IMR-90 (cell line): ENCODE results near the gene ANO9. TPM values are rescaled to one million over a fixed set of nuclear protein-coding genes. Genes with fewer than 3 reads are reported as not detected.

ENCODE experiments used
- ATAC-seq: fragments of 200-7000 bp; cut with Tn5 transposase; 2 replicates; pipeline ENCODE4 v1.9.1; 2020; ENCODE audit warnings: low read depth, mild to moderate bottlenecking, moderate library complexity
- BruUV-seq: library from RNA; stranded (reverse); fragments of 400-500 nt; replicated peaks from 2 replicates; lab custom pipeline; 2021; lab: Mats Ljungman, UMichigan
- CTCF ChIA-PET: fragments of 300-600 bp; formaldehyde crosslinking; extraction: SDS; loops from one replicate; lab custom pipeline; 2021; ENCODE audit warnings: antibody characterized with exemption; lab: Yijun Ruan, JAX
- POLR2A ChIA-PET: fragments of 300-600 bp; sonication (Branson Sonifier 250); formaldehyde crosslinking; loops from one replicate; lab custom pipeline; 2022; ENCODE audit warnings: antibody characterized with exemption; ENCODE audit not compliant: unreplicated experiment; lab: Charles Lee
- DNase-seq: peaks from one replicate; pipeline ENCODE4 v3.0.0; 2013
- H2AFZ ChIP-seq: replicated peaks from 2 replicates; pipeline ENCODE3; 2013; ENCODE audit warnings: low read length, mild to moderate bottlenecking; ENCODE audit not compliant: poor library complexity
- H2AK5ac ChIP-seq: 2 replicates; pipeline ENCODE4 v1.6.1; 2013; ENCODE audit warnings: low read depth, low read length, inconsistent platforms
- H2AK9ac ChIP-seq: replicated peaks from 2 replicates; pipeline ENCODE3; 2013; ENCODE audit warnings: mild to moderate bottlenecking, low read depth, low read length, moderate library complexity; ENCODE audit not compliant: poor library complexity
- H2BK120ac ChIP-seq: 2 replicates; pipeline ENCODE4 v1.6.1; 2013; ENCODE audit warnings: low read depth, low read length, inconsistent platforms
- H2BK15ac ChIP-seq: 3 replicates; pipeline ENCODE4 v1.6.1; 2013; ENCODE audit warnings: low read depth, low read length, inconsistent platforms
- H2BK20ac ChIP-seq: 2 replicates; pipeline ENCODE4 v1.6.1; 2013; ENCODE audit warnings: low read depth, mild to moderate bottlenecking, inconsistent platforms, low read length, moderate library complexity
- H2BK5ac ChIP-seq: 2 replicates; pipeline ENCODE4 v1.6.1; 2013; ENCODE audit warnings: mild to moderate bottlenecking, low read depth, low read length, inconsistent platforms; ENCODE audit not compliant: poor library complexity, severe bottlenecking
- H3K14ac ChIP-seq: replicated peaks from 2 replicates; pipeline ENCODE4 v1.6.1; 2013; ENCODE audit warnings: low read depth, low read length, inconsistent platforms
- H3K18ac ChIP-seq: 2 replicates; pipeline ENCODE4 v1.6.1; 2013; ENCODE audit warnings: low read depth, low read length, control low read depth
- H3K23ac ChIP-seq: 2 replicates; pipeline ENCODE4 v1.6.1; 2013; ENCODE audit warnings: low read depth, low read length, inconsistent platforms
- H3K27ac ChIP-seq: 2 replicates; pipeline ENCODE4 v1.5.1; 2013; ENCODE audit warnings: mild to moderate bottlenecking, control low read depth, low read length; ENCODE audit not compliant: insufficient read depth
- H3K27me3 ChIP-seq: 2 replicates; pipeline ENCODE4 v1.6.1; 2013; ENCODE audit warnings: low read length; ENCODE audit not compliant: control insufficient read depth, insufficient read depth
- H3K36me3 ChIP-seq: 2 replicates; pipeline ENCODE4 v1.6.1; 2013; ENCODE audit warnings: low read length, mixed read lengths; ENCODE audit not compliant: control insufficient read depth, insufficient read depth
- H3K4ac ChIP-seq: 2 replicates; pipeline ENCODE4 v1.6.1; 2013; ENCODE audit warnings: low read depth, low read length, inconsistent platforms
- H3K4me1 ChIP-seq: 2 replicates; pipeline ENCODE4 v1.6.1; 2013; ENCODE audit warnings: low read length, mixed read lengths; ENCODE audit not compliant: control insufficient read depth, insufficient read depth
- H3K4me2 ChIP-seq: 2 replicates; pipeline ENCODE4 v1.6.1; 2013; ENCODE audit warnings: low read depth, mild to moderate bottlenecking, control low read depth, low read length, moderate library complexity
- H3K4me3 ChIP-seq: 2 replicates; pipeline ENCODE4 v1.5.1; 2013; ENCODE audit warnings: low read depth, mild to moderate bottlenecking, control low read depth, low read length, moderate library complexity; ENCODE audit not compliant: insufficient read depth
- H3K56ac ChIP-seq: 2 replicates; pipeline ENCODE4 v1.6.1; 2013; ENCODE audit warnings: low read length, inconsistent platforms; ENCODE audit not compliant: insufficient read depth; ENCODE audit errors: extremely low read depth
- H3K79me1 ChIP-seq, 2 experiments: 2 replicates each; pipeline ENCODE4 v1.6.1; 2013; ENCODE audit warnings: low read length in 2 of 2, inconsistent platforms in 1 of 2, low read depth in 1 of 2
- H3K9ac ChIP-seq: 2 replicates; pipeline ENCODE4 v1.6.1; 2013; ENCODE audit warnings: low read depth, low read length, control low read depth
- H3K9me1 ChIP-seq: 2 replicates; pipeline ENCODE4 v1.6.1; 2013; ENCODE audit warnings: low read length, inconsistent platforms; ENCODE audit not compliant: insufficient read depth
- H3K9me3 ChIP-seq: 2 replicates; pipeline ENCODE4 v1.6.1; 2013; ENCODE audit warnings: low read length; ENCODE audit not compliant: control insufficient read depth, insufficient read depth
- H4K20me1 ChIP-seq: 2 replicates; pipeline ENCODE4 v1.6.1; 2013; ENCODE audit warnings: low read length, inconsistent platforms; ENCODE audit not compliant: insufficient read depth
- H4K5ac ChIP-seq: 2 replicates; pipeline ENCODE4 v1.6.1; 2013; ENCODE audit warnings: mild to moderate bottlenecking, low read depth, low read length, control low read depth
- H4K8ac ChIP-seq, 2 experiments: 2 replicates each; pipeline ENCODE4 v1.6.1; 2013; ENCODE audit warnings: low read depth in 2 of 2, low read length in 2 of 2, control low read depth in 1 of 2, inconsistent platforms in 1 of 2
- H4K91ac ChIP-seq: 2 replicates; pipeline ENCODE4 v1.6.1; 2013; ENCODE audit warnings: low read depth, low read length, inconsistent platforms; ENCODE audit not compliant: insufficient read depth
- BHLHE40 ChIP-seq: fragments of 150-350 bp; IDR thresholded peaks from 2 replicates; pipeline ENCODE4 v1.6.1; 2016; ENCODE audit warnings: mild to moderate bottlenecking, low read depth, low read length
- CHD1 ChIP-seq: IDR thresholded peaks from 2 replicates; pipeline ENCODE4 v1.6.1; 2012; ENCODE audit warnings: low read depth, low read length, improper control_type of control experiment
- FOS ChIP-seq: fragments of 150-350 bp; IDR thresholded peaks from 2 replicates; pipeline ENCODE4 v1.6.1; 2016; ENCODE audit warnings: low read depth, low read length
- MXI1 ChIP-seq: IDR thresholded peaks from 2 replicates; pipeline ENCODE4 v1.6.1; 2012; ENCODE audit warnings: low read depth, mild to moderate bottlenecking, low read length, moderate library complexity, borderline replicate concordance
- NFE2L2 ChIP-seq: fragments of 150-350 bp; IDR thresholded peaks from 2 replicates; pipeline ENCODE4 v1.6.1; 2016; ENCODE audit warnings: low read depth, mild to moderate bottlenecking, low read length
- RFX5 ChIP-seq: IDR thresholded peaks from 2 replicates; pipeline ENCODE4 v1.8.0; 2012; ENCODE audit warnings: low read depth, mild to moderate bottlenecking, low read length, moderate library complexity
- SMC3 ChIP-seq: fragments of 150-350 bp; IDR thresholded peaks from 2 replicates; pipeline ENCODE4 v1.6.1; 2016; ENCODE audit warnings: low read depth, mild to moderate bottlenecking, antibody characterized with exemption, low read length, moderate library complexity
- WGBS, 2 experiments: methylation state at CpG; one replicate each; pipeline versions ENCODE4 v1.1.5 to v1.1.7; 2013; ENCODE audit warnings: missing lambda C conversion rate in 2 of 2; ENCODE audit not compliant: insufficient read length in 1 of 2; ENCODE audit errors: extremely low coverage in 2 of 2; 5-methylcytosine and 5-hydroxymethylcytosine counted together
- dilution Hi-C: fragments of 300-500 bp; cut with HindIII; formaldehyde crosslinking; loops from one replicate; pipeline ENCODE4 v1.14.3; 2018; ENCODE audit warnings: low sequenced_read_pairs; ENCODE audit not compliant: unreplicated experiment
- in situ Hi-C: fragments of 300-500 bp; cut with MboI; formaldehyde crosslinking; loops from 3 replicates; pipeline ENCODE4 v1.14.3; 2019; ENCODE audit warnings: low sequenced_read_pairs, inconsistent platforms, mixed read lengths
- intact Hi-C: fragments of 100-400 bp; cut with micrococcal nuclease; formaldehyde crosslinking; loops from 2 replicates; pipeline ENCODE4 v1.10.0; 2022
- polyA plus RNA-seq, 3 experiments: library from polyadenylated mRNA; depleted of rRNA; stranded (reverse); fragments of >200 nt; gene quantifications; 2 replicates each; pipeline ENCODE4 v1.2.3, GENCODE V29; 2012; ENCODE audit warnings: low replicate concordance in 1 of 3
- total RNA-seq: library from RNA; depleted of rRNA; stranded (reverse); fragments of >200 nt; gene quantifications from 2 replicates; pipeline ENCODE4 v1.2.3, GENCODE V29; 2012
- TF ChIP-seq, protein P1 (sequence below): conservative IDR thresholded peaks from 2 replicates; pipeline ENCODE4 v1.5.1; 2012; ENCODE audit warnings: mild to moderate bottlenecking, low read depth, low read length, improper control_type of control experiment
- TF ChIP-seq, protein P2 (sequence below): fragments of 150-350 bp; IDR thresholded peaks from 2 replicates; pipeline ENCODE4 v1.6.1; 2017; ENCODE audit warnings: mild to moderate bottlenecking, antibody characterized with exemption, low read length, low read depth
- TF ChIP-seq, protein P3 (sequence below): fragments of 150-350 bp; IDR thresholded peaks from 2 replicates; pipeline ENCODE4 v1.6.1; 2016; ENCODE audit warnings: low read depth, mild to moderate bottlenecking, low read length, moderate library complexity, borderline replicate concordance

The ANO9 gene
- total and polyA plus RNA-seq, 2 of the 4 experiments (the other 2 are of a cell fraction), result not detected

DNA sequence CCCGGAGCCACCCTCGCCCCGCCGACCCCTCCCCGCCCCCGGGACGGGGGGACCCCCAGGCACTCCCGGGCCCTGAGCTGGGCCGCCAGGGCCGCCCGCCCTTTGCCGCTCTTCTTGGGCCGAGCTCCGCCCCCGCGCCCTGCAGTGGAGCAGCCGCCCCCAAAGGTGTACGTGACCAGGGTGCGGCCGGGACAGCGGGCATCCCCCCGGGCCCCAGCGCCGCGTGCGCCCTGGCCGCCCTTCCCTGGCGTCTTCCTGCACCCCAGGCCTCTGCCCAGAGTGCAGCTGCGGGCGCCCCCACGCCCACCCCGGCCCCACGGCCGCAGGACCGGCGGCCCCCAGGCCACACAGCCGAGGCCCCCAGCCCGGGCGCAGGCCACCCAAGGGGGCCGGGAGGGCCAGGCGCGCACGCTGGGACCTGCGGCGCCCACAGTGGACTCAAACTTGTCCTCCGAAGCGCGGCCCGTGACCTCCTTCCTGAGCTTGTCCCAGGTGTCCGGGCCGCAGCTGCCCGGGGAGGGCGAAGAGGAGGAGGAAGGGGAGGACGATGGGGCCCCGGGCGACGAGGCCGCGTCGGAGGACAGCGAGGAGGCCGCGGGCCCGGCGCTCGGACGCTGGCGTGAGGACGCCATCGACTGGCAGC lies 65.2 kb downstream of the ANO9 start:
- ChIA-PET POLR2A (no interaction called here), CTCF (no interaction called here)
- Histone ChIP-seq H3K4me1 (no peaks in the 10 kb centered on the region), H2BK20ac (no peak overlapping the region), H4K91ac (no peak overlapping the region), H2AK5ac (no peak overlapping the region), H2AFZ (no peak overlapping the region), H3K9ac (no peak overlapping the region), H2BK5ac (no peak overlapping the region), H2BK15ac (no peak overlapping the region), H3K4ac (no peak overlapping the region), H2BK120ac (no peak overlapping the region), H3K4me2 (no peak overlapping the region), H4K20me1 (0 out of 2 replicates have a peak, but pooled peaks cover 1% of the 10 kb centered on the region), H3K36me3 (peaks cover 56% of the 10 kb centered on the region), H3K4me3 (no peak overlapping the region), H3K9me3 (no peaks in the 10 kb centered on the region), H3K79me1 (no peaks in the 10 kb centered on the region), H3K14ac (no peak overlapping the region), H4K5ac (no peak overlapping the region), H2AK9ac (no peak overlapping the region), H3K27me3 (no peaks in the 10 kb centered on the region), H3K9me1 (no peaks in the 10 kb centered on the region), H3K23ac (no peak overlapping the region), H3K27ac (no peak overlapping the region), H3K56ac (no peak overlapping the region), H4K8ac (no peak overlapping the region), H3K18ac (no peak overlapping the region)
- 98% methylated on average over 33 of the region's 70 CpGs; no CpG with 5 or more reads in 1 of the 2 experiments for WGBS, 2 experiments
- DNase-seq, result no peak
- in situ Hi-C loops (no loop called here), intact Hi-C loops (no loop called here), dilution Hi-C loops (no loop called here)
- BruUV-seq, result no TSS peak
- no peak for ATAC-seq
- TF ChIP-seq NFE2L2 (no peak), MXI1 (no peak), BHLHE40 (no peak), FOS (no peak), RFX5 (no peak), CHD1 (no peak), SMC3 (no peak)
- TF ChIP-seq, protein P1, sequence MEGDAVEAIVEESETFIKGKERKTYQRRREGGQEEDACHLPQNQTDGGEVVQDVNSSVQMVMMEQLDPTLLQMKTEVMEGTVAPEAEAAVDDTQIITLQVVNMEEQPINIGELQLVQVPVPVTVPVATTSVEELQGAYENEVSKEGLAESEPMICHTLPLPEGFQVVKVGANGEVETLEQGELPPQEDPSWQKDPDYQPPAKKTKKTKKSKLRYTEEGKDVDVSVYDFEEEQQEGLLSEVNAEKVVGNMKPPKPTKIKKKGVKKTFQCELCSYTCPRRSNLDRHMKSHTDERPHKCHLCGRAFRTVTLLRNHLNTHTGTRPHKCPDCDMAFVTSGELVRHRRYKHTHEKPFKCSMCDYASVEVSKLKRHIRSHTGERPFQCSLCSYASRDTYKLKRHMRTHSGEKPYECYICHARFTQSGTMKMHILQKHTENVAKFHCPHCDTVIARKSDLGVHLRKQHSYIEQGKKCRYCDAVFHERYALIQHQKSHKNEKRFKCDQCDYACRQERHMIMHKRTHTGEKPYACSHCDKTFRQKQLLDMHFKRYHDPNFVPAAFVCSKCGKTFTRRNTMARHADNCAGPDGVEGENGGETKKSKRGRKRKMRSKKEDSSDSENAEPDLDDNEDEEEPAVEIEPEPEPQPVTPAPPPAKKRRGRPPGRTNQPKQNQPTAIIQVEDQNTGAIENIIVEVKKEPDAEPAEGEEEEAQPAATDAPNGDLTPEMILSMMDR, result no peak
- TF ChIP-seq, protein P2, sequence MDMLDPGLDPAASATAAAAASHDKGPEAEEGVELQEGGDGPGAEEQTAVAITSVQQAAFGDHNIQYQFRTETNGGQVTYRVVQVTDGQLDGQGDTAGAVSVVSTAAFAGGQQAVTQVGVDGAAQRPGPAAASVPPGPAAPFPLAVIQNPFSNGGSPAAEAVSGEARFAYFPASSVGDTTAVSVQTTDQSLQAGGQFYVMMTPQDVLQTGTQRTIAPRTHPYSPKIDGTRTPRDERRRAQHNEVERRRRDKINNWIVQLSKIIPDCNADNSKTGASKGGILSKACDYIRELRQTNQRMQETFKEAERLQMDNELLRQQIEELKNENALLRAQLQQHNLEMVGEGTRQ, result no peak
- TF ChIP-seq, protein P3, sequence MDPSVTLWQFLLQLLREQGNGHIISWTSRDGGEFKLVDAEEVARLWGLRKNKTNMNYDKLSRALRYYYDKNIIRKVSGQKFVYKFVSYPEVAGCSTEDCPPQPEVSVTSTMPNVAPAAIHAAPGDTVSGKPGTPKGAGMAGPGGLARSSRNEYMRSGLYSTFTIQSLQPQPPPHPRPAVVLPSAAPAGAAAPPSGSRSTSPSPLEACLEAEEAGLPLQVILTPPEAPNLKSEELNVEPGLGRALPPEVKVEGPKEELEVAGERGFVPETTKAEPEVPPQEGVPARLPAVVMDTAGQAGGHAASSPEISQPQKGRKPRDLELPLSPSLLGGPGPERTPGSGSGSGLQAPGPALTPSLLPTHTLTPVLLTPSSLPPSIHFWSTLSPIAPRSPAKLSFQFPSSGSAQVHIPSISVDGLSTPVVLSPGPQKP, result no peak
